CD4-positive, alpha-beta T cell treated with Interleukin-6 for 4 hours (primary cell): ENCODE results near the gene ESR2.

ENCODE experiments used
- DNase-seq: peaks from one replicate; pipeline ENCODE4 v3.0.0-alpha.2; 2020; ENCODE audit warnings: mixed read lengths

Gene ESR2

DNA sequence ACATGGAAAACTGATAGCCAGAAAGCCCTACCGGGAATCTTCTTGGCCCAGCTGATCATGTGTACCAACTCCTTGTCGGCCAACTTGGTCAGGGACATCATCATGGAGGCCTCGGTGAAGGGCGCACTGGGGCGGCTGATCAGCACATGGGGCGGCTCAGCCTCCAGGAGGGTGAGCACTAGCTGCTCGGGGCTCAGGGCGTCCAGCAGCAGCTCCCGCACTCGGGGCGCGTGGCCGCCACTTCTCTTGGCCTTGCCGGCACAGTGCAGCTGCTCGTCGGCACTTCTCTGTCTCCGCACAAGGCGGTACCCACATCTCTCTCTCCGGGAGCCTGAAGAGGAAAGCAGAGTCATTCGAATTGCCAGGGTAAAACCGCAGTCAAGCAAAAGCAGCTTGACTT is 33.8 kb downstream of the ESR2 start:
- DNase-seq: no peak

DNA sequence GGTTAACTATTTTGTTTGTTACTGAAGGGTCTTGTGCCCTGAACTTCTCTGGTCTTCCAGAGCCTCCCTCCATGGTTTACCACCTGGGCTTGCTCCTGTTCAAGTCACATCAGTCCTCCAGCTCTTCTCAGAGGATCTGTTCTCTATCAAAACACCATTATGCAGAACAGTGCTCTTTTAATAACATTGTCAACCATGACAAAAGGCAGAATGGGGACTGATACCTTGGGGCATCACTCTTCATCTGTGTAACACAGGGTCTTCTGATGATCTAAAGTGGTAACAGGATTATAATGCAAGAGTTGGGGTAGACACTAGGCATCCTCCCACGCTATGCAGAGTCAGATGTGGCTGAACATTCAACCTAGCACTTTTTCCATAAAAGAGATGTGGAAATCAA is 38.4 kb downstream of the ESR2 start:
- DNase-seq: no peak

DNA sequence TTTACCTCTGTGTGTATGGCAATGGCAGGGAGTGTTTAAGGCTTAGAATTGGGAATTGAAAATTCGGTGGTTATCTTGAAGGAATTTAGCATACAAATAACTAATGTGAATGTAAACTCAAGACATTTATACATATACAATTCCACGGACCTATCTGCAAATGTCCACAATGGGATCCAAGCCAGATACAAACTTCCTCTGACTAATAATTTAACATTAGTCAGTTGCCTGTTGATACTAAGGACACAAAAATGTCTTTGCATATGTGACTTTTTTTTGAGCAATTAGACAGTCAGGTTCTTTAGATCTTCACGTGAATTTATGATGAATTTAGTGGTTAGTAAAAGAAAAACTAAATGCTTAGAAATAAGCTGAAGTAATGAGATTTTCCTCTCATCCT is 40.5 kb downstream of the ESR2 start:
- no peak for DNase-seq

DNA sequence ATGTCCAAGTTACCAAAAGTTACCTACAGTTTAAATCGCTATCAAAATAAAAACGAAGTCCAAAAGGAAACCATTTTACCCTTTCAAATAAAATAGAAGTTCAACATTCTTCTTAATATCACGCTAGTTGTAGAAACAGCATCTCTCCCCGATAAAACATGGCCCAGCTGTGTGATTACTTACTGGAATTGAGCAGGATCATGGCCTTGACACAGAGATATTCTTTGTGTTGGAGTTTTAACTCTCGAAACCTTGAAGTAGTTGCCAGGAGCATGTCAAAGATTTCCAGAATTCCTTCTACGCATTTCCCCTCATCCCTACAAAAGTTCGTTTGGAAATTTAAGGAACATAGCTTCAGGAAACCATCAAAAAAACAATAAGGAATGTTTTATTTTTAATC is 44.8 kb downstream of the ESR2 start:
- no peak for DNase-seq

DNA sequence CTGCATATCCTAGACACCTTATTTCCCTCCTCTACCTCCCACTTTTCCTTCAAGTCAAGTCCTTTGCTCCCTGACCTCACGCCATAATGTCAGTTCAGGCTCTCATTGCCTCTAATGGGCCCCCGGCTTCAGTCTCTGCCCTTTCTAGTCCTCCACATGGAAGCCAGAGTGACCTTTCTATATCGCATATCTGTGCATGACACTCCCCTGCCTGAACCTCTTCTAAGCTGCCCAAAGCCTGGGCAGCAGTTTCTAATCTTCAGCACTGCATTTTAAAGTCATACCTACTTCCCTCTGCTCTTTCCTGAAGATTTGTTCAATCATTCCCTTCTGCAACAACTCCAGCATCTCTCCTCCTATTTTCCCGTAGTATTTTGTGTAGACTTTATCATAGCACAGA is 45.5 kb downstream of the ESR2 start:
- DNase-seq: no peak

DNA sequence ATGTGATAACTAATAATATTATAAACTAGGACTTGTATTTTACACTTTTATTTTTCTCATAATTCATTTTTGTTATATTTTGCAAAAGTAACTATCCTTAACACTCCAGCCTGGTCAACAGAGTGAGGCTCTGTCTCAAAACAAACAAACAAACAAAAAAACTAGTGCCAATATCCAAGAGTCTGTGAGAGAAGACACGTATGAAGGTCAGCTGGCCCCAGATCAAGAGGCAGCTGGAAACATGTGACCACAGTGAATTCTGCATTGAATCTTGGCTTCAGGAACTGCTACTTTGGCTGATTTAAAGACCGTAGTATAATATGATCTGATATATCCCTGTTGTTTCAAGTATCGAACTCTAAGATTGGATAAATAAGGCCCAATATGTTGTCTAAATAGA is 47.0 kb downstream of the ESR2 start:
- no peak for DNase-seq

DNA sequence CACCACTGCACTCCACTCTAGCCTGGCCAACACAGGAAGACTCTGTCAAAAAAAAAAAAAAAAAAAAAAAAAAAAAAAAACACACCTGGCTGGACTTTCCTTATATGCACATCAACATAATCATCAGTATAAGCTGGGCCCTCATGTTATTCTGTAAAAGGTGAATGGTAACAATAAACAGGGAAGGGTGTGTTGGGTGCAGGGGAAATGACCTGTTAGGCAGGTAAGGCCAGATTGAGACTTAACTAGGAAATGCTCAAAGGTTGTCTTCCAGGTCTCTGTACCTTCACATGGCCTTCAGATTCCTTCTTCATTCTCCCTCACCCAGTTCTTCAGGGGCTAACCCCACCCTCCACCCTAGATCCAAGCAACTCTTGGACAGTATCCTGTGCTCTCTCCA is 47.5 kb downstream of the ESR2 start:
- DNase-seq: no peak

DNA sequence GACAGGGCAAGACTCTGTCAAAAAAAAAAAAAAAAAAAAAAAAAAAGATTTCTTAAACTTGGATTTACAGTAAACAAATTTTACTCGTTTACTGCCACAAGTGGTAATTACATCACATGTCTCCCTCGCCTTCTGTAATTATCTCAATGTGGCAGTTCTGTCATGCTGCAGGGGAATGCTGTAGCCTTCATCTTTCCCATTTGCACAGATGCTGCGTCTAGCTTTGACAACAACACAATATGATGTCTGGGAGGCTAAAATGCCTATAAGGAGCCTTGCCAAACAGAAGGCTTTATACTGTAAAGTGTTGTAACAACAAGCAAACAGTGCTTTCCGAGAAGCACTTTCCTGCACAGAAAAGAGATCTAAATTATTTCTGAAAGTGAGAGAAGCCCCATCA is 48.7 kb downstream of the ESR2 start:
- DNase-seq: no peak

DNA sequence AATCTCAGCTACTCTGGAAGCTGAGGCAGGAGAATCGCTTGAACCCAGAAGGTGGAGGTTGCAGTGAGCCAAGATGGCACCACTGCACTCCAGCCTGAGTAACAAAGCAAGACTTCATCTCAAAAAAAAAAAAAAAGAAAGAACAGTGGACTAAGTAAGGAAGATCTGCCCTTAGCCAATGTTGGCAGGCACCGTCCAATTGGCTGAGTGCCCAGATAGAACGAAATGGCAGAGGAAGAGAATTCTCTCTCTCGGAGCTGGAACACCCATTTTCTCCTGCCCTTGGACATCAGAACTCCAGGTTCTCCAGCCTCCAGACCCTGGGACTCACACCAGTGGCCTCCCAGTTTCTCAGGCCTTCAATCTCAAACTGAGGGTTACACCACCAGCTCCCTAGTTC is 49.9 kb downstream of the ESR2 start:
- no peak for DNase-seq

DNA sequence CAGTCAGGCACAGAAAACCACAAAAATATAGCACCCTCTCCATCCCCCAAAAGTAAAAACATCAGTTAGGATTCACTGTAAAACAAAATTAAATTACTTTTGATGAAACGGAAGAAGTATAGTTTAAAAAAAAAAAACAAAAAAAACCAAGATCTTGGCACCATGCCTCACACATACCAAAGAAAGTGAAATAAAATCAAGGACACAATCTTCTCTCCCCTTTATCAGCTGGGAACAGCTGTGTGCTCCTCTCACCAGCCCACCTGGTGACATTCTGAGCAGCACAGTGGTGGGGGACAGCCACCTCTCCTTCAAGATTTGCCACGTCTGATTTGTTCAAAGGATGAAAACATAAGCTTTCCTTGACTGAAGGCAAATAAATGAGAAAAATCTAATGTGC is 55.5 kb downstream of the ESR2 start:
- DNase-seq: no peak

DNA sequence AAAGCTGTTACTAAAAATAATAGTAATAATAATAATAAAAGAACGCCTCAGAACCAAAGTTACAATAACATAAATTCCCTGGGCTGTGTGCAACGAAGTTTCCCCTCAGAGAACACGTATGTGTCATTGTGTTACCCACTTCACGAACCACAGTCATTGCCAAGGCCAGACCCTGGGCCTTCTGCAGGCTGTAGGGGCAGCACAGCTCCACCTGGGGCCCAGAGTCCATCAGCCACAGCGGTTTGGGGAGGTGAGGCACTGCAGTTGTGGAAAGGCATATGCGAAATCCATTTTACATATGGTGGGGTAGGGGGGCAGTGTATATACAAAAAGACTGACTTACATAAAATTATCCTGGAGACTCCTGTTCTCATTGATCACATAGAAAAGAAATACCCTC is 56.1 kb downstream of the ESR2 start:
- DNase-seq: no peak

DNA sequence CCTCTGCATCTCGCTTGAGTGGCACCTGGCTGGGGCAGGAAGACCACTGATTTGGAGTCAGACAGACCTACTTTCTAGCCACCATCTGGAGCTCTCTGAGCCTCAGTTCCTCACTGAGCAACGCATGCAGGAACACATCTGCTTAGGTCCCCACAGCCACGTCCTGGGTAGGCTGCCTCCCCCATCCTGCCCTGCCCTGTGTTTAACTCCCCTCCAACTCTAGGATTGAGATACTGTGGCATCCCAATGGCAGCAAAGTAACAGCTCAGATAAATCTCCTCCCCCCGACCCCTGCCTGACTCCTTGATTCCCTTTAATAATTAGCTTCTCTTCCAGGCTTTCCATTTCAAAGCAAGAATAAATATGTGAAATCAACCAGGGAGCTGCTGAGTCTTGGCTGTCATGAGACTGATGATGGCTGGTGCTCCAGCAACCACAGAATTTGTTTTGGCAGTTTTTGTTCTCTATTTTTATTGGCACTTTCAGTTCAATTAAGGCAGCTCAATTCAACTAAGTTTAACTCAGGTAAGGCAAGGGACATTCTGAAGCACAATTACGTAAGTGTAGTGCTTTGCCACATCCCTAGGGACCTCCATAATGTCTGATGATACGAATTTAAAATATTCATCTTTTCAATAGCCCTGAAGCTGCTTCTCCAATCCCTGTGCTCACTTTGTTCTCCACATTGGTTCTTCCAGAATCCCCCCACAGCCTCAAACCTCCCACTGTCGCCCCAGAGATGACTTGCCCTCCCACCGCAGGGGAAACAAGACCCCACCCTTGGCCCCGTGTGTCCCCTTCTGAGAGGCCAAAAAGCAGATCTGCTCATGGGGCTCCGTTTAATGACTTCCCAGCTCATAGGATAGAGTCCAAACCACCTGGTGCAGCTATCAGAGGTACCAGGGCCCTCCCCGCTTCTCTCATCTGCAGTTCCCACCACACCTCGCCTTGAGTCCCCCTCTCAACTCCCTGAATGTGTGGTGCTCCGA is 58.2 kb downstream of the ESR2 start:
- DNase-seq: no peak

DNA sequence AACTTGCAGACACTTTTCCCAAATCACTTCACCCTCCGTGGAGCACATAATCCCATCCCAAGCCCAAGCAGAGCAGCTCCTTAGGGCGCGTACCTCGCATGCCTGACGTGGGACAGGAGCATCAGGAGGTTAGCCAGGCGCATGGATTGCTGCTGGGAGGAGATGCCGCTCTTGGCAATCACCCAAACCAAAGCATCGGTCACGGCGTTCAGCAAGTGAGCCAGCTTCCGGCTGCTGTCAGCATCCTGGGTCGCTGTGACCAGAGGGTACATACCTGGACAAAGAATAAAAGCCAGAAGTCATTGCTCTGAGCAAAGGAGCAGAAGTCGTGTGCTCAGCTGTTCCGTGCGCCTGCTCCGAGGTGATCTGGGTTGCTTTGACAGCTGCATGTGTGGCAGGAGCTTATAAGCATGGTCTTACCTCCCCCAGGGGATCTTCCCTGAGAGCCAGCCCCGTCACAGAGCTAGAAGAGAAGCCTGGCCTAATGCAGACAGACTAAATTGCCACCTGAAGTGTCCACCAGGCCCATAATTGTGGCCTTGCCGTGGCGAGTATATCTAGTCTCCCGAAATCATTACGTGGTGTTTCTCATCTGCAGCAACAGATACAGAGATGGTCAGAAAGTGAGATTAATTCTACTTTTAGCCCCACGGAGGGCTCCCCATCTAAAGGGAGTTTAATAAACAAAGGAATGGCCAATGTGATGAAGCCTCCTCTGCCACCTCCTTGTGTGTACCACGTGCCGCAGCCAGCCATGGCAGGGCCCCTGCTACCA is 59.1 kb downstream of the ESR2 start:
- no peak for DNase-seq

DNA sequence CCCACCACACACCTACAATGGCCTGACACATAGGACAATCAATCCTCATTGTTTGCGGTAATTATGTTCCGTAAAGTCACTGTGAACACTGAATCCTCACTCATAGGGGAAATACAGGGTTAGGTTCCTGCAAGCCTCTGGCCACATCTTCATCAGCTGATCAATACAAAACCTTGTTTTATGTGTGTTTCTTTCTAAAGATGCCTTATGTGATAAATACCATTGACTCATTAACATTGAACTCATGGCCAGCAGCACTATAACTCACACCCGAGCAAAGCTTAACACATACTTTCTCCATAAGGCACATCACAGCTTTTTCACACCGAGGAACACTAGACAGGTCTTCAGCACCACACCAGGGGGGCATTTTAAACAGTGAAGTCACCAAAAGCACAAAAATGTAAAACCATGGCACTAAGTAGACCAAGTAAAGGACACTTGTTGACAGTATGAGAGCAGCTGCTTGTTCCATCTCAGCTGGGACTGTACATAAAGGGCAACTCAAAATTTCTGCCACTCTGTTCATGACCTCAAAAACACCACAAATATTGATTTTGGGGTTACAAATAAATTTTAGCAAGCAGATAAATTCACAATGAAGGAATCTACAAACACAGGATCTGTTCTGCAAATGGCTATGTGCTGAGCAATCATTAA is 60.5 kb downstream of the ESR2 start:
- DNase-seq: no peak

DNA sequence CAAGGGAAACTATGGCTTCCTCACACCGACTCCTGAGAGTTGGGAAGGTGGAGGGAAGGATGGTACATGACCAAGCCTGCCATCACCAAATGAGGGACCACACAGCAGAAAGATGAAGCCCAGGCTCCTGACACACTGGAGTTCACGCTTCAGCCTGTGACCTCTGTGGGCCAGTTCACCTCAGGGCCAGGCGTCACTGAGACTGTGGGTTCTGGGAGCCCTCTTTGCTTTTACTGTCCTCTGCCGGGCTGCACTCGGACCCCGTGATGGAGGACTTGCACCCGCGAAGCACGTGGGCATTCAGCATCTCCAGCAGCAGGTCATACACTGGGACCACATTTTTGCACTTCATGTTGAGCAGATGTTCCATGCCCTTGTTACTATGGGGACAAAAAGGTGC is 61.2 kb downstream of the ESR2 start:
- DNase-seq: no peak

DNA sequence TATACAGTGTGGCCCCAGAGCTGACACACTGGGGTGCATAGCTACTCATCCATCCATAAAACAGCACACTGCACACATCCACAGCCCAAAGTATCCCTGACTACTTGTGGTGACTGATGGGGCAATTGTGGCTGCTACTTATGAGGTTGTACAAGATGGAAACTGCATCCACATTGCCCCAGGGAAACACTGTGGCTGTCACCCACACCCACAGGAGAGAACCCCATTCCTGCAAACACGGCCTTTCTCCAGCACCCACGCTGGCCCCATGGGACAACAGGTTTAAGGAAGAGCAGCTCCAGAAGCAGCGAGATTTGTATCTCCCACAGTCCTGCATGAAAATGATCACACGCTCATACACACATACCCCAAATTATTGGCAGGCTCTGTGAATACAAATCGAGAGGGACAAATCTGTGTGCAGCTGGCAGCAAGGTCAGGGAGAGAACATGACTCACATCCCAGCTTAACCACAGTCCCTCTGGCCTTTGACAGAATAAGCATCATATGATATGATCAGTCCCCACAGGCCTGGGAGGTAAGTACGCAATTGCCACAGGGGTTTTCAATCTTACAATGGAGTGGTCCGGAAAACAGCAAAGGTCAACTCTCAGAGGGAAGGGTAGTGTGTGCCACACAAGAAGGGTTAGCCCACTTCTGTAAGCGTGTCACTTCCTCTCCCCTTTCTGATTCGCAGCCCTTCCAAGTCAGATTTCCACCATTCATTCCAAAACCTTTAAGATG is 61.9 kb downstream of the ESR2 start:
- DNase-seq: no peak

DNA sequence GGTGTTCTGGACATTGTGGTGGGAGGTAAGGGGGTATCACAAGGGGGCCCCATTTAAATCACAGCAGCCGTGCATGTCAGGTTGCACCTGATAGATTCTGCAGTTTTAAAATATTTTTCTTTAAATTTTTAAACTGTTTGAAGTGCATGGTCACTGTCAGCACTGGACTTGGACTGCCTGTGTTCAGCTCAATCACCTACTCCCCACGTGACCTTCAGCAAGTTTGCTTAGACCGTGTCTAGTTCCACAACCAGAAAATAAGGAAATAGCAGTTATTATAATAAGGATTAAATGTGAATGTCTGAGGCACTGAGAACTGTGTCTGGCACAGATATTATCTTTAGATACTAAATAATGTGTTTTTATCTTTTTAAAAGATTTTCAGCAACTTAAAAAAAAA is 64.7 kb downstream of the ESR2 start:
- no peak for DNase-seq

DNA sequence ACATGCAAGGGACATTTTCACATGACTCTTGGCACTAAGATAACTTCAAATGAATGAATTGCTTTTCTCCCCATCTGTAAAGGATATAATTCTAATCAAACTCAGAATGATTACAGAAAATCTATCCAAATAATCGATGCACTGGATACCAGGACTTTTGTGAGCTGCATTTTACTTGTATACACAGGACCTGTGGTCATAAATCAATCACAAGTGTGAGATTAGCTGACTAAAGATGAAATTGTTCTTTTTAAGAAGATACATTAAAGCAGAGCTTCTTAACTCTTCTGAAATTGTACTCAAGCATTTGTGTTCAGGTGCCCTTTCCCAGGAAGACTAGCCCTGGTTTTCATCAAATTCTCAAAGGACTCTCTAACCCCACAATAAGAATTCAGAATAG is 66.3 kb downstream of the ESR2 start:
- no peak for DNase-seq

DNA sequence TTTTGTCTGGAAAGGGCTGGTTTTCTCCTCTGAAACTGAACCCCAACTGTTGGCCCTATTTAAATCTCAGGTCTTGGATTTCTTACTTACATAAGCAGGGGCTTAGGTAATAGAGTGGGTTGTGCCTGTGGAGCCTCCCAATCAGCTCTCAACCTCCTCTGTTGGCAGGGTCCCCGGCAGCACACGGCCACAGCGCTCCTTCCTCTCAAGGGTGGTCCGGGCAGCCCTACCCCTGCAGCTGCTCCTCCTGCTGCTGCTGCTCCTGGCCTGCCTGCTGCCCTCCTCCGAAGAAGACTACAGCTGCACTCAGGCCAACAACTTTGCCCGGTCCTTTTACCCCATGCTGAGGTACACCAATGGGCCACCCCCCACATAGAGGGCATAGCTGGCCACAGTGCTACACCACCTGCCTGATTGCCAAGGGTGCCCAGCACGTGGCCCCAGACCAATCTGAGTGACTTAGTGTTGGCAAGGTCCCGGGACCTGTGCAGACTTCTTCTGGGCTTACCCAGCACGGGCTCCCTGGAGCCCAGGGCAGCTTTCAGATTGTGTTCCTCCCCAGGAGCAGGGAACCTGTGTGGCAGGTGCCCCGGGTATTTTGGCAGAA is 68.9 kb downstream of the ESR2 start:
- DNase-seq: no peak

DNA sequence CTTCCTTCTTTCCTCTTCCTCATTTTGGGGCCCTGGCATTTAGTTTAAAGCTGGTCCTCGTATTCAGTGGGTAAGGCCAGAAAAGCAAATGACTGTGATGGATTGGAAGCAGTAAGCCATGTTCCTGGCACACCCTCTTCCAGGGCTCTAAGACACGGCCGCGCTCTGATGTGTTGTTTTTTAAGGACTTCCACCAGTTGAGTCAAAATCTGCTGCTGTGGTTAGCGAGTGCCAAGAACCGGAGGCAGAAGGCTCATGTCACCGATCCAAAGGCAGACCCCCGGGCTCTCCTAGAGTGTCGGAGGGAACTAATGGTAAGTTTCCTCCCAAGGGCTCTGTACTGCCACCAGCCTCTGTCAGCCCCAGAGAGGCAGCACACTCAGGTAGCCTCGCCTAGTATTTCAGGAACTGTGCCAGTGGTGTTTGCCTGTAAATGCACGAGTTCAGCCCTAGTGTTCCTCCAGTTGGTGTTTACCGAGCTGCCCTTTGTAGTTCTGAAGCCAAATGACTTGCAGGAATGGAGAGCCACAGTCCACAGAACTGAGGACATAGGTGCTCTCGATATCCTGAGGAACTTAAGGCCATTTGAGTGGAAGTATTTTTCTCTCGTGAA is 72.7 kb downstream of the ESR2 start:
- no peak for DNase-seq

DNA sequence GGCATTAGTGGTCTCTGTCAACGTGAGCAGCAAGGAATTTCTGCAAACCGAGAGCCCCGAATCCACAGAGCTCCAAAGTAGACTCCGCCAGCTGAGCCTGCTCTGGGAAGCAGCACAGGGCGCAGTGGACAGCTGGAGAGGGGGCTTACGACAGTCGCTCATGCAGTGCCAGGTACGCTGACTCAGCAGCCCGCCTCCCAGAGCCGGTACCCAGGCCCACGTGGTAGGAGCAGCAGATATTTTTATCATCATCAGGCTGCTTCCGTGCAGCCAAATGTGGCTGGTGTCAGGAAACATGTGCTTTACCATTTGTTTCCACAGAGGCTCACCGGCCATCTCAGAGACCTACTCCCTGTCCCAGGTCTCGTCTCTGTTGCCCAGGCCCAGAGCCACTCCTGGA is 73.7 kb downstream of the ESR2 start:
- DNase-seq: no peak

DNA sequence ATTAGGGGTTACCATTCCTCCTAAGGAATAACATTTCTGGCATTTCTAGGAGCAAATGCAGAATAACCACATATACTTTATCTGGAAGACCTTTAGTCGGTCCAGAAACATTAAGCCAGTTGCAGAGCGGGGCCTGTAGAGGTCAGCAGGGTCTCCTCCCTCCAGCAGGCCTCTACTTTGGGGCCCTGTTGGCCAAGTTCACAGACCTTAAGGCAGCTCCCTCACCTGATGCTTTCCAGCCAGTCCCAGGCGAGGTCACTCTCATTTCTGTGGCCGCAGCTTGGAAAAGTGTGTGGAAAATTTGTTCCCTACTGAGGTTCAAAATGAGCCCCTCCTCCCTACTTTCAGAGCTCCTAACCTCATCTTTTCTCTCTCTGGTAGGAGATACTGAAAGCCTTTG is 74.1 kb downstream of the ESR2 start:
- DNase-seq: no peak
